Duodenal mucosa (tissue), 2 donors: ENCODE data around the gene ABR.

Experiments
- H3K27ac ChIP-seq: one replicate; pipeline ENCODE4 v1.7.0; 2013; ENCODE audit warnings: low read depth, low read length
- H3K27me3 ChIP-seq, 2 donors: one replicate each; pipeline ENCODE4 v1.7.0; 2013; ENCODE audit warnings: low read length in 2 of 2, control low read depth in 1 of 2; ENCODE audit not compliant: insufficient read depth in 2 of 2, control insufficient read depth in 1 of 2
- H3K36me3 ChIP-seq, 2 donors: one replicate each; pipeline ENCODE4 v1.7.0; 2013; ENCODE audit warnings: low read length in 2 of 2, control low read depth in 1 of 2; ENCODE audit not compliant: insufficient read depth in 2 of 2, control insufficient read depth in 1 of 2
- H3K4me1 ChIP-seq, 2 donors: one replicate each; pipeline ENCODE4 v1.7.0; 2013; ENCODE audit warnings: low read length in 2 of 2, control low read depth in 1 of 2; ENCODE audit not compliant: insufficient read depth in 2 of 2, control insufficient read depth in 1 of 2
- H3K4me3 ChIP-seq, 2 donors: one replicate each; pipeline ENCODE4 v1.7.0; 2013; ENCODE audit warnings: low read length in 2 of 2, low read depth in 1 of 2
- H3K9ac ChIP-seq, 2 donors: one replicate each; pipeline ENCODE4 v1.7.0; 2013; ENCODE audit warnings: low read length in 2 of 2, low read depth in 1 of 2
- H3K9me3 ChIP-seq, 2 donors: one replicate each; pipeline ENCODE4 v1.7.0; 2013; ENCODE audit warnings: low read length in 2 of 2, control low read depth in 1 of 2; ENCODE audit not compliant: control insufficient read depth in 1 of 2

ABR gene

DNA sequence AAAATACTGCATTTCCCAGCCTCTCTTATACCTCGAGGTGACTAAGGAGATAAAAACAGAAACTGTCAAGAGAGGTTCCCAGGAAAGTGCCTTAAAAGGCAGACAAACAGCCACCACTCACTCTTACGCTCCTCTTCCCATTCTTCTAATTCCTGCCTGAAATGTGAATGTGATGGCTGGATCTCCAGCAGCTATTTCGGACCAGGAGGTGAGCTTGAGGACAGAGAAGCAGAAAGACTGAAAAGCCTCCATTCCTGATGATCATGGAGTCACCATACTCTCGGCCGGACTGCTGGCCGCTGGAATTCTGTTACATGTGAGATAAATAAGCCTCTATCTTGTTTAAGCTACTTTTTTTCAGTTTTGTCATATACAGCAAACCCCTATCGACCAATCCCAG is 41.4 kb upstream of the ABR start:
- H3K9ac ChIP-seq = no peak overlapping the region

DNA sequence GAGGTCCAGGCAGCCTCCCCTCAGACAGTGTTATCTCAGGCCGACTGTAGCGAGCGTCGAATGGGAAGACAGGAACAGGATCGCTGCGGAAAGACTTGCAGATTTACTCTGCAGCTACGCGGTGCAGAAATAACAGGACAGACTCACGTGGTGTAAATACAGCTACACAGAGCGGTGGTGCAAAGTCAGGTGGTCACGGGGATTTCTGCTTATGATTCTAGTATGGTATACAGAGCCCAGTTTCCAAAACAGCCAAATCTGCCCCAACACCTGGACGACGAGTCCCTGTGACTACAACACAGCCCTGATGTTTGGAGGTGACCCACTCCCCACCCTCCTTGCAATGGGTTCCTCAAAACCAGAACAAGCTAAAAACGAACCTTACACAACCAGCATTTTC is 40.6 kb upstream of the ABR start:
- Histone ChIP-seq H3K9ac (no peak overlapping the region), H3K4me1 (peaks cover 0 to 11% of the 10 kb centered on the region in 2 donors), H3K27me3 (no peaks in the 10 kb centered on the region), H3K4me3 (no peak overlapping the region), H3K9me3 (peaks cover 0 to 2% of the 10 kb centered on the region in 2 donors), H3K36me3 (no peaks in the 10 kb centered on the region), H3K27ac (no peak overlapping the region)

More for the DNA sequence above, 41.4 kb upstream of the ABR start:
- Histone ChIP-seq H3K4me1 (peaks cover 0 to 14% of the 10 kb centered on the region in 2 donors), H3K9me3 (peaks cover 0 to 2% of the 10 kb centered on the region in 2 donors), H3K36me3 (peaks cover 0 to 4% of the 10 kb centered on the region in 2 donors), H3K27ac (no peak overlapping the region), H3K4me3 (no peak overlapping the region), H3K27me3 (no peaks in the 10 kb centered on the region)

DNA sequence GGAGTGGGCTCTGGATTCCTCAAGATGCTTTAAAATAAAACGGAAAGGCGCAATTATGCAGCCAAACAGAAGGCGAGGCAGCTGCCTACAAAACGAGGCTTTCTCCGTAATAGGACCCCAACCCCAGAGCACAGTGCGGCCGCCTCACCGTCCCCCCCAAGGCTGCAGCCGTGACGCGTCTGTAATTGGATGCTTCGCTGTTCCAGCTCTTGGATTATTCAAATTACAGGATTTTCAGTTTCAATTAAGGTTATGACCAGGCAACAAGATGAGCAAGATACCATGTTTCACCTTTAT is 37.3 kb upstream of the ABR start:
- Histone ChIP-seq H3K36me3 (no peaks in the 10 kb centered on the region), H3K4me3 (no peak overlapping the region), H3K9ac (no peak overlapping the region)

DNA sequence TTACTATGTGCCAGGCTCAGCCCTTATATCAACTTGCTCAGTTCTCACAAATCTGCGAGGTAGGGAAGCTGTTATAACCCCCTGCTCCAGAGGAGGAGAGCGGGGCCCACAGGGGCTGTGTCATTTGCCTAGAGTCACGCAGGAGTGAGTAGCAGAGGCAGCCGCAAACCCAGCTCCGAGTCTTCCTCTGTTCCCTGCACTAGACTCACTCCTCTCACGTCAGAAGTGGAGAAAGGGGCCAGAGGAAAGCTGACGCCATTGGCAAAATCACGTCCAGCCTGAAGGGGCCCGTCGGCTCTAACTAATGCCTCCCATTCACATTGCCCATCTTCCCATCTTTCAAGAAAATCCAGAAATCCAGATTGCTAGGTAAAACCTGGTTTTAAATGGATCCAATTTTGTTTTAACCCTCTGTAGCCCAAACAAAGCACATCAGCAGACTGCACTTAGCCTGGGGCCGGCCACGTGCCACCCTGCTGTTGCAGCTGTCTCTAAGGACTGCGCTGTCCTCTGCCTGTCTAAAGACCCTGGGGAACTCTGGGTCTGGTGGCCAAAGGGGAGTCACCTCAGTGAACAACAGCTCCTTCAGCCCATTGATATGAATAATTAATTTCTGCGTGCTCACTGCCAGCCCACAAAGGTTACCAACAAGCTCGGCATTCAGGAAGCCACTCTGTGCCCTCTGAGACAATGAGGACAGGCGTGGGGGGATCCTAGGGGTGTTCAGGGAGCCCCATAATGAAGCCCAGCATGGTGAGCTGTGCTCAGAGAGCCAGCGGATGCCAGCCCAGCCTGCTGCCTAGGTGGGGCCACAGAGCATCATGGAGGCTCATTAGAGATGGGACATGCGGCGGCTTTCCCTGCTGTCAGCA is 36.7 kb upstream of the ABR start:
- Histone ChIP-seq H3K27ac (no peak overlapping the region), H3K4me1 (peaks cover 7 to 15% of the 10 kb centered on the region in 2 donors), H3K4me3 (no peak overlapping the region), H3K27me3 (no peaks in the 10 kb centered on the region), H3K36me3 (no peaks in the 10 kb centered on the region), H3K9ac (no peak overlapping the region), H3K9me3 (peaks cover 0 to 2% of the 10 kb centered on the region in 2 donors)

More for the DNA sequence above, 37.3 kb upstream of the ABR start:
- peaks cover 7 to 10% of the 10 kb centered on the region in 2 donors for H3K4me1 ChIP-seq
- H3K9me3 ChIP-seq = peaks cover 0 to 2% of the 10 kb centered on the region in 2 donors
- no peaks in the 10 kb centered on the region for H3K27me3 ChIP-seq
- H3K27ac ChIP-seq = no peak overlapping the region

DNA sequence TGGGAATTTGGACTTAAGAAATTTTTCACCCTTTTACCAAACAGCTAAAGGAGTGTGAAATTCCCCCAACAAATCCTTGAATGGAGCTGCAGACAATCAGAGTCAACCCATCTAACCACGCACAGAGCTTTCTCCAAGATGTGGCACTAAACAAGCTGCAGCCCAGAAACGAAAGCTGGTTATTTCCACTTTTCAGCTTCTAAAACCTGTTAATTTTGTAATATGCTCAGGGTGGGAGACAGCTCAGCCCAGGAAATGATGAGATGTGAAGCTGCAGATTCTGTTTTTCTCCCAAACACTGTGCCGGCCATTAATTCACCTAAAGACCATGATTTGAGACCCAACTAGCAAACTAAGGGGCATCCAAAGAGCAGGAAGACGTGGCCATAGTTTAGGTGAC is 33.2 kb upstream of the ABR start:
- no peak overlapping the region for H3K9ac ChIP-seq
- no peaks in the 10 kb centered on the region for H3K9me3 ChIP-seq
- H3K27me3 ChIP-seq = no peaks in the 10 kb centered on the region
- no peak overlapping the region for H3K4me3 ChIP-seq
- H3K27ac ChIP-seq = no peak overlapping the region
- no peaks in the 10 kb centered on the region for H3K36me3 ChIP-seq
- peaks cover 12 to 24% of the 10 kb centered on the region in 2 donors for H3K4me1 ChIP-seq

DNA sequence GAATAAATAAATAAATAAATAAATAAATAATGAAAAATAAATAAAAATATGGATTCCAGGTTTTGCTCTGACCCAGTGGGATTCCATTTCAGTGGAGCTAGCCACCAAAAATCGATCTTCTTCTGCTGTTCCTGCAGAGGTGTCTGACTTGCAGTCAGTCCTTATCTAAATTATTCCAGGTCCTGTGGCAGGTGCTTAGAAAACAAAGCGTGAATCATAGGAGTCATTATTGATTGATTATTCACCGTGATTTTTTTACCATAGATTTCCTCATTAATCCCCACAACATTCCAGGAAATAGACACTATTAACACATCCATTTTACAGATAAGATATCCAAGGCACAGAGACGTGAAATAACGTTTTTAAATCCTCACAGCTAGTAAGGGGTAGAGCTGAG is 31.5 kb upstream of the ABR start:
- no peaks in the 10 kb centered on the region for H3K36me3 ChIP-seq
- peaks cover 12 to 24% of the 10 kb centered on the region in 2 donors for H3K4me1 ChIP-seq
- H3K27ac ChIP-seq = no peak overlapping the region

DNA sequence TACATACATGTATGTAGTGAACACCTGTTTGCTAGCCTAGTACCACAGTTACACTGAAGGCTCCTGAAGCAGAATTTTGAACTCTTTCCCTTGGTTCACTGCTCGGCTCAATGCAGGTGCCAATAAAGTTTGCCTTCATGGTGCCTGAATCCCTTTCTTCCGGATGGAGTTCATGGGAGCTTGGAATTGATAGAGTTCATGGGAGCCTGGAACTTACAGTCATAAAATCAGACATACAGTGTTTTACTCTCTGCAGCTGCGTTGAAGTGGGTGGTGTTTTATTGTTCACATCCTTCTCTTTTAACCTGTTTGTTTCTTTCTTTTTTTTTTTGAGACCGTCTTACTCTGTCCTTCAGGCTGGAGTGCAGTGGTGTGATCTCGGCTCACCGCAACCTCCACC is 29.2 kb upstream of the ABR start:
- Histone ChIP-seq H3K36me3 (no peaks in the 10 kb centered on the region), H3K27me3 (no peaks in the 10 kb centered on the region), H3K9me3 (no peaks in the 10 kb centered on the region), H3K4me1 (peaks cover 12 to 24% of the 10 kb centered on the region in 2 donors), H3K4me3 (no peak overlapping the region), H3K9ac (no peak overlapping the region), H3K27ac (no peak overlapping the region)

More for the DNA sequence above, 31.5 kb upstream of the ABR start:
- no peak overlapping the region for H3K9ac ChIP-seq
- no peaks in the 10 kb centered on the region for H3K9me3 ChIP-seq
- no peaks in the 10 kb centered on the region for H3K27me3 ChIP-seq
- H3K4me3 ChIP-seq = no peak overlapping the region

DNA sequence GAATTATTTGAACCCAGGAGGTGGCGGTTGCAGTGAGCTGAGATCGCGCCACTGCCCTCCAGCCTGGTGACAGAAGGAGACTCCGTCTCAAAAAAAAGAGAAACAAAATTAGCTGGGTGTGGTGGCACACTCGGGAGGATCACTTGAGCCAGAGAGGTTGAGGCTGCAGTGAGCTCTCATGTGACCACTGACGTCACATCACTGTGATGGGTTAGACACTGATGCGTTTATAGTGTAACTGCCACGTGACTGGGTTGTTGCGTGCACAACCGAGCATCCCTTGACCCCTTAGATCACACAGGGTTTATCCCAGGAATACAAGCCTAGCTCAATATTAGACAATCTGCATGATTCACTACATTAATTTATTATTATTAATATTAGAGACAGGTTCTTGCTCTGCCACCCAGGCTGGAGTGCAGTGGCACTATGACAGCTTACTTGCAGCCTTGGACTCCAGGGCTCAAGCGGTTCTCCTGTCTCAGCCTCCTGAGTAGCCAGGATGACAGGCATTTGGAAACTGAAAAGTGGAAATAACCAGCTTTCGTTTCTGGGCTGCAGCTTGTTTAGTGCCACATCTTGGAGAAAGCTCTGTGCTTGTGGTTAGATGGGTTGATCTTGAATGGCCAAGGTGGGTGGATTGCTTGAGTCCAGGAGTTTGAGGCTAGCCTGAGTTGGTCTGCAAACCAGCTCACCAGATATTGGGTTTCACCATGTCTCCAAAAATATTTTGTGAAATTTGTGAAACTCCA is 26.4 kb upstream of the ABR start:
- H3K4me3 ChIP-seq = no peak overlapping the region
- peaks cover 5 to 16% of the 10 kb centered on the region in 2 donors for H3K4me1 ChIP-seq
- H3K36me3 ChIP-seq = no peaks in the 10 kb centered on the region
- H3K9me3 ChIP-seq = no peaks in the 10 kb centered on the region
- H3K27ac ChIP-seq = no peak overlapping the region
- no peaks in the 10 kb centered on the region for H3K27me3 ChIP-seq
- H3K9ac ChIP-seq = no peak overlapping the region

DNA sequence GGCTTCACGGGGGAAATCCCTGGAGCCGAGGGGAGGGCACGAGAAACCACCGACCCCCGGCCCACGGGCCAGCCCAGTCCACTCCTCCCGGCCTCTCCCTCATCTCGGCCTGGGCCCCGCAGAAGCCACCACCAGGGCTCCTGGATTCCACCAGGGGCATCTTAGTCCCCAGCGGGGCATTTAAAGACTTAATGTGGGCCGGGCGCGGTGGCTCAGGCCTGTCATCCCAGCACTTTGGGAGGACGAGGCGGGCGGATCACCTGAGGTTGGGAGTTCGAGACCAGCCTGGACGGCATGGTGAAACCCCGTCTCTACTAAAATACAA is 24.1 kb upstream of the ABR start:
- Histone ChIP-seq H3K27me3 (no peaks in the 10 kb centered on the region), H3K4me3 (peak overlapping the region; percentile 60 to 74), H3K9ac (peak overlapping the region; percentile 43 to 47), H3K36me3 (no peaks in the 10 kb centered on the region), H3K27ac (no peak overlapping the region), H3K4me1 (peaks cover 7 to 18% of the 10 kb centered on the region in 2 donors), H3K9me3 (no peaks in the 10 kb centered on the region)
